T-cell (primary cell): Measurements from ENCODE around the gene SLC35A3. TPM values are rescaled to one million over a fixed set of nuclear protein-coding genes. Genes with fewer than 3 reads are reported as not detected.
A peak's percentile ranks its signal among the peaks of the same experiment; 100 is the strongest.

ENCODE experiments used
- ATAC-seq, 4 experiments: fragments of 200-7000 bp in 3 of 4; fragments of 150-1000 bp in 1 of 4; cut with Tn5 transposase; replicated peaks in 1 of 4; 1 replicate in 3 of 4; 2 replicates in 1 of 4; pipeline ENCODE4 v1.10.0; 2021; ENCODE audit warnings: moderate library complexity in 3 of 4, mild to moderate bottlenecking in 2 of 4, moderate number of reproducible peaks in 1 of 4
- CTCF ChIA-PET, 2 donors: fragments of 300-600 bp; sonication (Branson Sonifier 250); formaldehyde crosslinking; loops; one replicate each; lab custom pipeline; 2022; ENCODE audit warnings: antibody characterized with exemption in 2 of 2; lab: Charles Lee
- POLR2A ChIA-PET, 2 donors: fragments of 300-600 bp; sonication (Branson Sonifier 250); formaldehyde crosslinking; loops; one replicate each; lab custom pipeline; 2022; ENCODE audit warnings: antibody characterized with exemption in 2 of 2; lab: Charles Lee
- DNase-seq, 35 experiments: peaks; one replicate each; pipeline versions ENCODE4 v3.0.0 to v3.0.0-alpha.2; 2013 to 2023
- H3K27ac ChIP-seq: one replicate; pipeline ENCODE4 v1.5.1; 2013; ENCODE audit warnings: low read length
- H3K27me3 ChIP-seq, 2 experiments: replicated peaks in 1 of 2; 1 replicate in 1 of 2; 2 replicates in 1 of 2; pipeline versions ENCODE4 v1.6.1 to v1.7.0; 2013; ENCODE audit warnings: low read length in 1 of 2, mixed read lengths in 1 of 2; ENCODE audit not compliant: control insufficient read depth in 2 of 2, insufficient read depth in 2 of 2; ENCODE audit errors: extremely low read depth in 1 of 2
- H3K36me3 ChIP-seq, 2 donors: 1 replicate in 1 of 2; 2 replicates in 1 of 2; pipeline versions ENCODE4 v1.6.1 to v1.7.0; 2013; ENCODE audit warnings: low read length in 1 of 2; ENCODE audit not compliant: control insufficient read depth in 2 of 2, insufficient read depth in 1 of 2; ENCODE audit errors: extremely low read depth in 1 of 2
- H3K4me1 ChIP-seq, 2 experiments: 1 replicate in 1 of 2; 2 replicates in 1 of 2; pipeline versions ENCODE4 v1.6.1 to v1.7.0; 2013; ENCODE audit warnings: low read length in 2 of 2, mixed read lengths in 1 of 2; ENCODE audit not compliant: insufficient read depth in 2 of 2, control insufficient read depth in 1 of 2; ENCODE audit errors: extremely low read depth in 1 of 2
- H3K4me3 ChIP-seq, 2 donors: 1 replicate in 1 of 2; 2 replicates in 1 of 2; pipeline versions ENCODE4 v1.5.1 to v1.7.0; 2013; ENCODE audit warnings: mild to moderate bottlenecking in 2 of 2, low read length in 1 of 2, moderate library complexity in 1 of 2; ENCODE audit not compliant: control insufficient read depth in 1 of 2; ENCODE audit errors: extremely low read depth in 1 of 2
- H3K9me3 ChIP-seq: 2 replicates; pipeline ENCODE4 v1.7.0; 2013
- H3K27ac Mint-ChIP-seq, 2 donors: one replicate each; pipeline ENCODE4 v1.8.0; 2020 to 2021; ENCODE audit warnings: mild to moderate bottlenecking in 2 of 2, mixed read lengths in 2 of 2
- H3K27me3 Mint-ChIP-seq, 2 donors: one replicate each; pipeline ENCODE4 v1.8.0; 2021 to 2022; ENCODE audit warnings: mixed read lengths in 2 of 2
- H3K36me3 Mint-ChIP-seq: one replicate; pipeline ENCODE4 v1.8.0; 2021; ENCODE audit warnings: mixed read lengths
- H3K4me1 Mint-ChIP-seq, 3 donors: one replicate each; pipeline ENCODE4 v1.8.0; 2020 to 2022; ENCODE audit warnings: mixed read lengths in 3 of 3, mild to moderate bottlenecking in 1 of 3
- H3K4me3 Mint-ChIP-seq, 3 donors: one replicate each; pipeline ENCODE4 v1.8.0; 2020 to 2022; ENCODE audit warnings: mild to moderate bottlenecking in 3 of 3, mixed read lengths in 3 of 3, moderate library complexity in 3 of 3
- H3K9me3 Mint-ChIP-seq, 3 donors: one replicate each; pipeline ENCODE4 v1.8.0; 2020 to 2022; ENCODE audit warnings: mixed read lengths in 3 of 3
- WGBS: methylation state at CpG from one replicate; pipeline ENCODE4 v1.1.5; 2013; ENCODE audit warnings: missing lambda C conversion rate; ENCODE audit not compliant: insufficient coverage; 5-methylcytosine and 5-hydroxymethylcytosine counted together
- total RNA-seq, 35 experiments: library from RNA in 6 of 35; stranded (reverse) in 6 of 35; fragments of 120-200 nt in 1 of 35; gene quantifications; one replicate each; pipeline versions ENCODE4 v1.2.1 to v1.2.4 and lab custom pipeline; 2013 to 2026

SLC35A3 gene
- total RNA-seq, 5 donors from 2014 or later (not counting 1 experiment from before 2014, with no cell fraction given): 21.5 to 31.8 (median 24.5) TPM

DNA sequence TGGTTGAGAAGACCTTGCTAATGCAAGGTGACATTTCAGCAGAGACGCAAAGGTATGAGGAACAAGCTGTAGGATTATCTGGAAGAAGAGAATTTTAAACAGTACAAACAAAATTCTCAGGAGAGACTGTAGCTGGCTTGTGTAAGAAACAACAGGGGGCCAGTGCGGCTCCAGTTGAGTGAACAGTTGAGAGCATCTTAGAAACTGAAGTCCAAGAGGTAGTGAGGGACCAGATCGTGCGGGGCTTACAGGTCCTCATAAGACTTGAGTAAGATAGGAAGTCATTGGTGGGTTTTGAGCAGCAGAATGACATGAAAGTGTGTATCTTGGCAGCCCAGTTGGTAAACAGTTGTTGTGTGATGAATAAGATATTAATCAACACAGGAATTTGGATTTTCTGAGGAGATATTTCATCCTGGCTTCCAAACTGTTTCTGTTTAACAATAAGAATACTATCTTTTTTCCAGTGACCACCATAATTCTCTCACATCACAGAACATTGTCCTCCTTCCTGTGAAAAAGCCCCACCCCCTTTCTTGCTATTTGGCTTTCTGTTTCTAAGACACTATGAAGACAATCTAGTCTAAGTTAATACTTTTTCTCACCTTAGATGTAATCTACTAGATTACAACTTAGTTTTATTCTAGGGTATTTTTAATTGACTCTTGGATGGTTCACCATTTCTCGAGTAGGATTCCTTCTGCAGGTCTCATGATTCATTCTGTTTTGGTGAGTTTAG lies 100.6 kb downstream of the SLC35A3 start:
- ChIA-PET CTCF (no interaction called here), POLR2A (interaction anchor here (0.6 to 1.1 kb wide), 4 partner anchors 19 to 1168 kb away, joined by 3 to 11 read pairs (median 4); no protein-coding TSS in a partner anchor)
- WGBS: 100% methylated on average over 4 of the region's 5 CpGs
- Histone ChIP-seq H3K4me1 (no peaks in the 10 kb centered on the region), H3K27ac (no peak overlapping the region), H3K9me3 (no peaks in the 10 kb centered on the region), H3K4me3 (no peak overlapping the region), H3K27me3 (no peaks in the 10 kb centered on the region), H3K36me3 (peaks cover 7 to 69% of the 10 kb centered on the region in 2 donors)
- Mint-ChIP-seq H3K27me3 (no peaks in the 10 kb centered on the region), H3K9me3 (no peaks in the 10 kb centered on the region), H3K4me3 (no peak overlapping the region), H3K36me3 (peaks cover 59% of the 10 kb centered on the region), H3K4me1 (peaks cover 7 to 12% (median 11%) of the 10 kb centered on the region in 3 donors), H3K27ac (peak overlapping the region in 1 of 2 donors; percentile 34)
- DNase-seq (no peak), ATAC-seq (no peak)

GRCh38 chr1:100073531-100073930 lies 103.7 kb downstream of the SLC35A3 start:
- peaks cover 51% of the 10 kb centered on the region for H3K36me3 Mint-ChIP-seq
- Histone ChIP-seq H3K36me3 (peaks cover 3 to 63% of the 10 kb centered on the region in 2 donors), H3K27ac (no peak overlapping the region), H3K4me3 (no peak overlapping the region), H3K27me3 (no peaks in the 10 kb centered on the region), H3K4me1 (no peaks in the 10 kb centered on the region), H3K9me3 (no peaks in the 10 kb centered on the region)
- ChIA-PET CTCF (no interaction called here), POLR2A (interaction anchor here in 1 of 2 donors (1.2 kb wide), 1 partner anchor 13 kb away, joined by 4 read pairs; no protein-coding TSS in a partner anchor)
- H3K27me3 Mint-ChIP-seq: no peaks in the 10 kb centered on the region
- no peaks in the 10 kb centered on the region for H3K9me3 Mint-ChIP-seq
- ATAC-seq (no peak), DNase-seq (no peak)
- peaks cover 2 to 6% (median 3%) of the 10 kb centered on the region in 3 donors for H3K4me1 Mint-ChIP-seq
- H3K4me3 Mint-ChIP-seq: no peak overlapping the region
- no CpG with 5 or more reads among the region's 3 CpGs for WGBS
- H3K27ac Mint-ChIP-seq: peak overlapping the region in 1 of 2 donors; percentile 2

DNA sequence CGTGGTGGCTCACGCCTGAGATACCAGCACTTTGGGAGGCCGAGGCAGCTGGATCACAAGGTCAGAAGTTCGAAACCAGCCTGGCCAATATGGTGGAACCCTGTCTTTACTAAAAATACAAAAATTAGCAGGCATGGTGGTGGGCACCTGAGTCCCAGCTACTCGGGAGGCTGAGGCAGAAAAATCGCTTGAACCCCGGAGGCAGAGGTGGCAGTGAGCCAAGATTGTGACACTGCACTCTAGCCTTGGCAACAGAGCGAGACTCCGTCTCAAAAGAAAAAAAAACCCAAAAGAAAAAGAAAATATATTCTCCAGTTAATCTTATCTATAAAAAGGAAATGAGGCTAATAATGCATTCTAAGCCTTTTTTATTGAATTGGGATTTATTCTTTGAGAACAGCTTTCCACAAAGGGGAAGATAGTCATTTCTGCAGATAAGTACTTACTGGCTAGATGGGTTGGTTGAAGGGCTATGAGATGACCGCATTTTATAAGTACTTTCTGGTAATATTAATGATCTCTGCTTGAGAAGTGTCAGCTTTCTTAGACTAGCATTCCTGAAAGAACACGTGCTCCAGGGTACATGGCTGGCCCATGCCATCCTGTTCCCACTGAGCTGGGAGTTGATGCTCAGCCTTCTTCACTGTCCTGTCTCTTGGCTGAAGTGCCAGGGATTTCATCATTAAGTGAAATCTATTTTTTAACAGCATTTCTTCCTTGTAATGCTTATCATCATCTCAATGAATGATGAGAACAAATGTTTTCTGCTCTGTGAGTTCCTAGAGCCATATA lies 105.0 kb downstream of the SLC35A3 start:
- ATAC-seq: no peak

GRCh38 chr1:100075773-100076172 lies 106.0 kb downstream of the SLC35A3 start:
- H3K4me3 ChIP-seq: no peak overlapping the region
- CTCF ChIA-PET: no interaction called here
- H3K9me3 ChIP-seq: no peaks in the 10 kb centered on the region
- Mint-ChIP-seq H3K9me3 (no peaks in the 10 kb centered on the region), H3K4me1 (peaks cover 0 to 6% (median 2%) of the 10 kb centered on the region in 3 donors), H3K4me3 (no peak overlapping the region), H3K36me3 (peaks cover 44% of the 10 kb centered on the region), H3K27ac (peak overlapping the region; percentile 28 to 31), H3K27me3 (no peaks in the 10 kb centered on the region)
- ATAC-seq: no peak
- no peak for DNase-seq
- 100% methylated on average over 1 of the region's 3 CpGs for WGBS
- H3K4me1 ChIP-seq: no peaks in the 10 kb centered on the region
- POLR2A ChIA-PET: no interaction called here
- H3K27me3 ChIP-seq: no peaks in the 10 kb centered on the region
- H3K27ac ChIP-seq: no peak overlapping the region
- H3K36me3 ChIP-seq: peaks cover 0 to 60% of the 10 kb centered on the region in 2 donors

More for the DNA sequence above, 105.0 kb downstream of the SLC35A3 start:
- H3K36me3 Mint-ChIP-seq: peaks cover 46% of the 10 kb centered on the region
- Histone ChIP-seq H3K36me3 (peaks cover 0 to 61% of the 10 kb centered on the region in 2 donors), H3K4me3 (no peak overlapping the region), H3K9me3 (no peaks in the 10 kb centered on the region), H3K27me3 (no peaks in the 10 kb centered on the region), H3K4me1 (no peaks in the 10 kb centered on the region), H3K27ac (no peak overlapping the region)
- peak overlapping the region in 1 of 2 donors; percentile 19 for H3K27ac Mint-ChIP-seq
- H3K9me3 Mint-ChIP-seq: no peaks in the 10 kb centered on the region
- H3K27me3 Mint-ChIP-seq: no peaks in the 10 kb centered on the region
- H3K4me3 Mint-ChIP-seq: no peak overlapping the region
- DNase-seq: no peak
- ChIA-PET POLR2A (no interaction called here), CTCF (no interaction called here)
- 100% methylated on average over 6 of the region's 11 CpGs for WGBS
- peaks cover 2 to 6% (median 2%) of the 10 kb centered on the region in 3 donors for H3K4me1 Mint-ChIP-seq

DNA sequence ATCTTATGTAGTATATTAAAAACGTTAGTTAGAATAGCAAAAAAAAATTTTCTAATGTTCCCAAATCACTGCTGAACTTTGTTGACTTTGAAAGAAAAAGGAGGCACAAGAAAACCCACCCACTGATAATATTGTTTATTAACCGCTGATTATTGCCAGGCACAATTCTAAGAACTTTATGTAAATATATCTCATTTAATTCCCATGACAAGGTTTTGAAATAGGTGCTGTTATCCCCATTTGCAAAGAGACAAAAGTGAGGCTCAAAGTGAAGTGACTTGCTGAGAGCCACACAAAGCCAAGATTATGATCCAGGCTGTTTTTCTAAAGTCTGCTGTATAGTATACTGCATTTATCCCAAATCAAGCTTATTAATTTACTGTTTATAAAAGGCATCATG lies 106.5 kb downstream of the SLC35A3 start:
- POLR2A ChIA-PET: no interaction called here
- ATAC-seq: no peak
- WGBS: no CpG with 5 or more reads among the region's 2 CpGs
- DNase-seq: no peak
- Mint-ChIP-seq H3K4me3 (no peak overlapping the region), H3K9me3 (no peaks in the 10 kb centered on the region), H3K27me3 (no peaks in the 10 kb centered on the region), H3K36me3 (peaks cover 41% of the 10 kb centered on the region), H3K4me1 (peaks cover 0 to 3% (median 2%) of the 10 kb centered on the region in 3 donors), H3K27ac (peak overlapping the region in 1 of 2 donors; percentile 71)
- Histone ChIP-seq H3K4me1 (no peaks in the 10 kb centered on the region), H3K36me3 (peaks cover 0 to 65% of the 10 kb centered on the region in 2 donors), H3K9me3 (no peaks in the 10 kb centered on the region), H3K27ac (no peak overlapping the region), H3K4me3 (no peak overlapping the region), H3K27me3 (no peaks in the 10 kb centered on the region)
- CTCF ChIA-PET: interaction anchor here in 1 of 2 donors (0.6 kb wide), 1 partner anchor 37 kb away, joined by 3 read pairs; no protein-coding TSS in a partner anchor

GRCh38 chr1:100076744-100077143 lies 106.9 kb downstream of the SLC35A3 start:
- ChIA-PET POLR2A (interaction anchor here in 1 of 2 donors (0.6 kb wide), 1 partner anchor 280 kb away, joined by 8 read pairs; no protein-coding TSS in a partner anchor), CTCF (interaction anchor here in 1 of 2 donors (0.6 kb wide), 1 partner anchor 37 kb away, joined by 3 read pairs; no protein-coding TSS in a partner anchor)
- Mint-ChIP-seq H3K27ac (no peak overlapping the region), H3K9me3 (no peaks in the 10 kb centered on the region), H3K4me1 (peaks cover 0 to 2% (median 0%) of the 10 kb centered on the region in 3 donors), H3K4me3 (no peak overlapping the region), H3K27me3 (no peaks in the 10 kb centered on the region), H3K36me3 (peaks cover 36% of the 10 kb centered on the region)
- no peak for DNase-seq
- Histone ChIP-seq H3K27ac (peak overlapping the region; percentile 6), H3K27me3 (no peaks in the 10 kb centered on the region), H3K4me3 (no peak overlapping the region), H3K4me1 (no peaks in the 10 kb centered on the region), H3K9me3 (no peaks in the 10 kb centered on the region), H3K36me3 (peaks cover 0 to 64% of the 10 kb centered on the region in 2 donors)
- ATAC-seq: no peak
